T-helper 2 cell treated with Interferon-gamma antibody and Interleukin-4, amounts not matched to agents 100 ng/mL and 5 ng/mL, for 36 hours (primary cell): ENCODE measurements around the gene MINPP1. TPM values are rescaled to one million over a fixed set of nuclear protein-coding genes. Genes with fewer than 3 reads are reported as not detected.
"Not testable (repeated sequence)": the region's sequence is repeated elsewhere in the genome, so short reads cannot be mapped to it uniquely, and the experiment has no call there.

ENCODE experiments used
- intact Hi-C: fragments of 100-400 bp; cut with micrococcal nuclease; formaldehyde crosslinking; loops from one replicate; pipeline ENCODE4 v1.15.1; 2023
- total RNA-seq: library from RNA; stranded (reverse); gene quantifications from 2 replicates; pipeline ENCODE4 v1.2.3, GENCODE V29; 2022

Gene MINPP1, protein sequence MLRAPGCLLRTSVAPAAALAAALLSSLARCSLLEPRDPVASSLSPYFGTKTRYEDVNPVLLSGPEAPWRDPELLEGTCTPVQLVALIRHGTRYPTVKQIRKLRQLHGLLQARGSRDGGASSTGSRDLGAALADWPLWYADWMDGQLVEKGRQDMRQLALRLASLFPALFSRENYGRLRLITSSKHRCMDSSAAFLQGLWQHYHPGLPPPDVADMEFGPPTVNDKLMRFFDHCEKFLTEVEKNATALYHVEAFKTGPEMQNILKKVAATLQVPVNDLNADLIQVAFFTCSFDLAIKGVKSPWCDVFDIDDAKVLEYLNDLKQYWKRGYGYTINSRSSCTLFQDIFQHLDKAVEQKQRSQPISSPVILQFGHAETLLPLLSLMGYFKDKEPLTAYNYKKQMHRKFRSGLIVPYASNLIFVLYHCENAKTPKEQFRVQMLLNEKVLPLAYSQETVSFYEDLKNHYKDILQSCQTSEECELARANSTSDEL
- total RNA-seq, result 8.0 and 10.0 TPM in 2 replicates

DNA sequence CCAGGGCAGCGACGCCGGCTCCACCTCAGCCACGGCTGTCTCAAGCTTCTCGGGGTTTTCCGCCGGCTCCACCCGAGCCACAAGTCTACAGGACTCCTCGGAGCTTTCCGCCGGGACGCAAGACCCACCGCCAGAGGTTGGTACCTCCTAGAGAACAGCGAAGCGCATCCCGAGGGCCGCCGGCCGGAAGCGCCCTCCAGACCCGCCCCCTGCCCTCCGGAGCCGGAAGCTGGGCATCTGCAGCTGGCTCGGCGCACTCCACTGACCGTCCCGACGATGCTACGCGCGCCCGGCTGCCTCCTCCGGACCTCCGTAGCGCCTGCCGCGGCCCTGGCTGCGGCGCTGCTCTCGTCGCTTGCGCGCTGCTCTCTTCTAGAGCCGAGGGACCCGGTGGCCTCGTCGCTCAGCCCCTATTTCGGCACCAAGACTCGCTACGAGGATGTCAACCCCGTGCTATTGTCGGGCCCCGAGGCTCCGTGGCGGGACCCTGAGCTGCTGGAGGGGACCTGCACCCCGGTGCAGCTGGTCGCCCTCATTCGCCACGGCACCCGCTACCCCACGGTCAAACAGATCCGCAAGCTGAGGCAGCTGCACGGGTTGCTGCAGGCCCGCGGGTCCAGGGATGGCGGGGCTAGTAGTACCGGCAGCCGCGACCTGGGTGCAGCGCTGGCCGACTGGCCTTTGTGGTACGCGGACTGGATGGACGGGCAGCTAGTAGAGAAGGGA lies at the start of gene MINPP1:
MINPP1 (plus strand) TSS at position 254 of the 726 bp plus-strand sequence; CDS start at position 277, 23 bp downstream.
- intact Hi-C loops, result no loop called here

DNA sequence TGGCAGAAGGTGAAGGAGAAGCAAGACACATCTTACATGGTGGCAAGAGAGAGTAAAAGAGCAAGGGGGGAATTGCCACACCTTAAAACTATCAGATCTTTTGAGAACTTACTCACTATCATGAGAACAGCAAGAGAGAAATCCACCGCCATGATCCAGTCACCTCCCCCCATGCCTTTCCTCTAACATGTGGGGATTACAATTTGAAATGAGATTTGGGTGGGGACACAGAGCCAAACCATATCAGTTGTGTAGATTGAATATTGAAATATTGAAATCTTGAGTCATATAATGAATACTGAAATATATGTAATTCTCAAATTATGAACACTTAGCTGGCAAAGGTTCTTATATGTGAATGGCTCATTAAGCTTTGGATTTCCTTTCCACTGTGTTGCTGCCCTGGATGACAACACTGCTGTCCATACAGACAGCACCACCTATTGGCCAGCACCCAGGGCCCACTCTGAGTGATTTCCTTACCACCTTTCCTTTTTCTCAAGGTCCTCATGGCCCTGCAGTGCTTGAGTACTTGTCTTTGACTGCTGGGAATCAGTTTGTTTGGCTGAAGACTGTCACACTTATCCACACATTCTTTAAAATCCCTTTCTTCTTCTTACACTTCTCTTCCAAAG lies 48.0 kb upstream of the MINPP1 start:
- intact Hi-C loops, result not testable (repeated sequence)

DNA sequence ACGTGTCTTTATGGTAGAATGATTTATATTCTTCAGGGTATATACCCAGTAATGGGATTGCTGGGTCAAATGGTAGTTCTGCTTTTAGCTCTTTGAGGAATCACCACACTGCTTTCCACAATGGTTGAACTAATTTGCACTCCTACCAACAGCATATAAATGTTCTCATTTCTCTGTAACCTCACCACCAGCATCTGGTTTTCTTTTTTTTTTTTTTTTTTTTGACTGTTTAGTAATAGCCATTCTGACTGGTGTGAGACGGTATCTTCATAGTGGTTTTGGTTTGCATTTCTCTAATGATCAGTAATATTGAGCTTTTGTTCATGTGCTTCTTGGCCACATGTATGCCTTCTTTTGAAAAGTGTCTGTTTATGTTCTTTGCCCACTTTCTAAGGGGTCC lies 42.9 kb upstream of the MINPP1 start:
- intact Hi-C loops, result not testable (repeated sequence)

DNA sequence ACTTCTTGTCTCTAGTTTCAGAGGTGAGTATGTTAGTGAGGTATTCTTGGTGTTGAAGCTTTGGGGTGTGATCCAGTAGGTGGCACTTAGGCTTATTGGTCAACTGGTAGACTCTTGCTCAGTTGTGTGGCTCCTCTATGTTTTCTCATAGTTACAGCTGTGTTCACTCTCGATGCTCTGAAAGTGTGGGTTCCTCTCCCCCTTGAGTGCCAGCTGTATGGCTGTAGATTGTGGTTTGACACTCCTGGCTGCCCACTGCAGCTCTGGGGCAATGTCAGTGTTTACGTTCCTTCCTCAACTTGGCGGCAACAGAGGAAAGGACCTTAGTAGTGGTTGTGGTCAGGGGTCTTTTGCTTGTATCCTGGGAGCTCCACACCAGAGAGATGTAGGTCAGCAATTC lies 37.8 kb upstream of the MINPP1 start:
- intact Hi-C loops, result not testable (repeated sequence)

DNA sequence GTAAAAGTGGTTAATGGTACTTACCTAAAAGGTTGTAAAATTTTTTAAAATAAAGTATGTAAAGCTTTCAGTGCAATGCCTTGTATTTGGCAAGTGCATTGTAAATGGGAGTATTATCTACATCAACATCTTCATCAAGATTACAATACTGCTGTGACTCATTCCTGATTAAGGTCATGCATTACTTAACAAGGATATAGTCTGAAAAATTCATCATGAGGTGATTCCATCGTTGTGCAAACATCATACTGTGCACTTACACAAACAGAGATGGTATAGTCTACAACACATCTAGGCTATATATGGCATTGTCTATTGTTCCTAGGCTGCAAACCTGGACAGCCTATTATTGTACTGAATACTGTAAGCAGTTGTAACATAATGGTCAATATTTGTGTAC lies 16.0 kb upstream of the MINPP1 start:
- intact Hi-C loops, result not testable (repeated sequence)

DNA sequence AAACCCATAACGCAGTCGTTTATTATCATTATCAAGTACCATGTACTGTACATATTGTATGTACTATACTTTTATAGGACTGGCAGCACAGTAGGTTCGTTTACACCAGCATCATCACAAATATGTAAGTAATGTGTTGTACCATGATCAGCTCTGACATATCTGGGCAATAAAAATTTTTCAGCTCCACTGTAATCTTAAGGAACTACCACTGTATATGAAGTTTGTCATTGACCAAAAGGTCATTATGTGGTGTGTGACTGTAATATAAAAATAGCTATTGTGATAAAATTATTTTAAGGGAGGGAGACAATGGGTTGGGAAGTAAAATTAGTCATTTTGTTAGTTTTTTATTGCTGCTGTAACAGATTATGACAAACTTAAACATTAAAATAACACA lies 14.4 kb upstream of the MINPP1 start:
- intact Hi-C loops, result not testable (repeated sequence)

DNA sequence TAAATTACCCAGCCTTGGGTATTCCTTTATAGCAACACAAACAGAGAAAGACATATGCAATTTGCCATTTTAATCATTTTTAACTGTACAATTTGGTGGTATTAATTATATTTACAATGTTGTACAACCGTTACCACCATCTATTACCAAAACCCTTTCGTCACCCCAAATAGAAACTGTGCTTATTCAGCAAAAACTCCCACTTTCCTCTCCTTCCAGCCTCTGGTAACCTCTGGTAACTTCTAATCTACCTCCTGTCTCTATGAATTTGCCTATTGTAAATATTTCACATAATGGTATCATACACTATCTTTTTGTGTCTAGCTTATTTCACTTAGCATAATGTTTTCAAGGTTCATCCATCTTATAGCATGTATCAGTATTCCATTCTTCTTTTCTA lies 12.2 kb upstream of the MINPP1 start:
- intact Hi-C loops, result not testable (repeated sequence)

DNA sequence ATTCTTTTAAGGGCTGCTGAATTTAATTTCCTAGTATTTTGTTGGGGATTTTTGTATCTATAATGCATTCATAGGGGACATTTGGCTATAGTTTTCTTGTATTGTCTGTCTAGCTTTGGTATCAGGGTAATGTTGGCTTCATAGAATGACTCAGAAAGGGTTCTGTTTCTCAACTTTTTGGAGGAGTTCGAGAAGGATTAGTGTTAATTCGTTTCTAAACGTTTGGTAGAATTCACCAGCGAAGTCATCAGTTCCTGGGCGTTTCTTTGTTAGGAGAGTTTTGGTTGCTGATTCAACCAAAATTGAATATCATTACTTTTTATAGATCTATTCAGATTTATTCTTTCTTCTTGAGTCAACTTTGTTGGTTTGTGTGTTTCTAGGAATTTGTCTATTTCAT lies 9.2 kb upstream of the MINPP1 start:
- intact Hi-C loops, result not testable (repeated sequence)

DNA sequence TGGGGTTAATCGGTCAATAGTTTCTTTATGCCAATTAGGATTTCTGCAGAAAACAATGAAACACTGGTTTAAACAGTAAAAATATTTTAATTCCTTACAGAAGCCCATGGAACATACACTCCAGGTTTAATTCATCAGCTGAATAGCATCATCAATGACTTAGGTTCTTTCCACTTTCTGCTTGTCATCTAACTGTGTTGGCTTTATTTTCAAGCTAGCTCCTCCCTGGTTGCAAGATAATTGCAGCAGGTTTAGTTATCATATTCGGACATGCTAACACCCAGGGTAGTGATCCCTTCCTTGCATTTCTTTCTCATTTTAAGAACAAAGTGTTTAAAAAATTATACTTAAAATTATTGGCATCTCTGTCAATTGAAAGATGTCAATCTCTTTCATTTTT lies 7.3 kb upstream of the MINPP1 start:
- intact Hi-C loops, result not testable (repeated sequence)

DNA sequence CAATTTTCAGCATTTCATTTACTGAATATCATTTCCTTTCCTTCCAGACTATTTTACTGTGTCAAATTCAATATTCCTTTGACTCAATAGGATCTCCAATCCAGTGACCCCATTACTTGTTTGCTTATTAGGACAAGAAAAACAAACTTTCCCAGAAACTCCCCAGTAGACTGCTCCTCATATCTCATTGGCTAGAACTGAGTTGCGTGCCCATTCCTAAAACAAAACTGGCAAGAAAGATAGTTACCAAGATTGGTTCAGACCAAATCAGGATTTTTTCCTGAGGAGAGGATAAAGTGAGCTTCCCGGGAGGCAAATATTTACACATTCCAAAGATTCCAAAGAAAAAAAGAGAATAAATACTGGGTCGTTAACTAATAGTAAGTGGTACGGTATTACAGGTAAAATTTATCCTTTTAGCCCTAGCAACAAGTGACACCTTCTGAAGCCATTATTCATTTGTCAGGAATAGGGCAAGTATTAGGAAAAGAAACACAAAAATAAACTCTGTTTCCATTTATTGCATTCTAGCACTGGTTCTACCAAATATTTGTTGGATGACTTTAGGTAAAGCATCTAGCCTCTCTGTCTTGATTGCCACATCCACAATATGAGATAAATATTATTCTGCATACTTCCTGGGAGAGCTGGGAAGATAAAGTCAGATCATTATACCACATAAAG lies 6.4 kb upstream of the MINPP1 start:
- intact Hi-C loops, result not testable (repeated sequence)

DNA sequence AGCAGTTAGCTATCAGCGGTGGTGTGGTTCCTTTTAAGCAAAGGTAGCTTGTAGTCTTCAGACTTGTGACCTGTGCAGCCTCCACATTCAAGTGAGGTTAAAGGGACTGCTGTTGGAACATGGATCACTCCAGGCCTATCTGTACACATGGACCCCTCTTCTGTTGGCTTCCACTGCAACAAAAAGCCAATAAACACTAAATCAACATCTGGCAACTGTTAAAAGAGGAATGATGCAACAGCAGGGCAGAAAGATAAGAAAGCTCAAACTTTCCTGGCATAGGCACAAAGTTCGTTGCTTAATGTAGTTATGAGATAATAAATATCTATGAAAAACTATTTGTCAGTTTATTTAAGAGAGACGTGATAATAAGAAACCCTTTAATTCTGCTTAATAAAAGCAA lies 4.0 kb upstream of the MINPP1 start:
- intact Hi-C loops, result no loop called here

DNA sequence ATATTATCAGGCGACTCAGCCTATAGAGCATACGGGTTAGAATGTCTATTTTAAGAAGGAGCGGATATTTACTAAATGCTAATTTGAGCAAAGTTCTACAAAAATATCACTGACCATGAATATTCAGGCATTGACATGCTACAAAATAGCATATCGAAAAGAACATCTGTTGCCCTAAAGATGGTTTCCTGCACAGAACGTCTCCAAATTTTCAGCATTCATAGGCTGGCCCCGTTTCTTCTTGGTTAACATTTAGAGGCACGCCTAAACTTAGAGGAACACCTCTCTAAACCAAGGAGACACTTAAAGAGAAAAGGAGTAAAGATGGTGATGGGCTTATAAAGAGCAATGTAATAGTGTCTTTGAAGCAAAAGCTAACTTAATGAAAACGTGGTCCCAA lies 1.3 kb upstream of the MINPP1 start:
- intact Hi-C loops, result no loop called here

DNA sequence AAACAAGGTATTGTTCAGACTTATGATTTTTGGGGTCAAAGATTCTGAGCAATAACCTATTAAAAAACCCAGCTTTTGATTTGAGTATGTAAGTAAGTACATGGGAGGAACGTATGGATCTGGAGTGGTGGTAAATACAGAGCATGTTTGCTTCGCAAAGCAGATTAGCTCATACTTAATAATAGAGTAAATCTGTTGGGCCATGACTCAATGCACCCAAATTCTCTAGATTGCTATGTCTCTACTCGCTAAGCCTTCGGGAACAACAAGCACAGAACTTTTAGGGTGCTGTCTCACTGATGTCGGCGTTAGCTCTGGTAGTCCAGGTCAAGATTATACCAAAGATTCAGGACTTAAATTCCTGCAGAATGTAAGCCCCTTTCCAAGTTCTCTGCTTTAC lies 807 bp upstream of the MINPP1 start:
- intact Hi-C loops, result no loop called here

DNA sequence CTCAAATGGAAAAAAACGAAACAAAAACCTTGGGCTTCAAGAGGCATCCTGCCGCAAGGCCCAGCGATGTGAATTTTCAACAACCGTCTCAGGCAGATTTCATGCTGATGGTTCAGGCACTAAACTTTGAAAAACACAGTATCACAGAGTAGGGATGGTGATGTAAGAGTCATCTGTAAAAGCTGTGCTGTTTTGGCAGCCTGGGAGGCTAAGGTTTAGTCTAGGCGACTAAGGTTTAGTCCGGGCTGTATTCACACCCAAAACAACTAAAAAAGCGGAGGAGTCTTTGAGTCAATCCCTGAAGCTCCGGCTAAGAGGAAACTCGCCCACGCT lies 420 bp upstream of the MINPP1 start:
- intact Hi-C loops, result no loop called here

DNA sequence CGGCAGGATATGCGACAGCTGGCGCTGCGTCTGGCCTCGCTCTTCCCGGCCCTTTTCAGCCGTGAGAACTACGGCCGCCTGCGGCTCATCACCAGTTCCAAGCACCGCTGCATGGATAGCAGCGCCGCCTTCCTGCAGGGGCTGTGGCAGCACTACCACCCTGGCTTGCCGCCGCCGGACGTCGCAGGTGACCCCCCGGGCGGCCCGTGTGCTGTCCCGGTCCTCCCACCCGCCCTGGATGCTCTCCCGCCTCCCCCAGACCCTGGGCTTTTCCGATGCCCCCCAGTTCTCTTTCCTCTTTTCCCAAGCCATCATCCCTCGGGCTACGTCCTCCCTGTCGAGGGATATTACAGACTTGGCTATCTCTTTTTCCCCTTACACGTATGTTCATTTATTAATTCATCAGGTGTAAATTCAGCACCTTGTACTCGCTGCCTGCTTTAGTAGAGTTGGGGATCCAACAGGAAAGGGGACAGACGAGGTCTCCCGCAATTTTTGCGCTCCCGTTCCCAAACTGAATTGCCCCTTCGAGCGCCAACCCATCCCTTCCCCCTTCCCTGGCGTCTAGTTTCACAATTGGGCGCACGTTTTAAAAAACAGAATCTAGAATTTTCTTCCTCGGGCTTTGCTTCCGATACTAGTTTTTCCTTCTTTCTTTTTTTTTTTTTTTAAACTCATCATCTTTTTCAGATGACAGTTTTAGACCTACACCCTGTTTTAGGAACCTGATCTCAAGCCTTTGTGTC lies 846 bp downstream of the MINPP1 start:
- intact Hi-C loops, result no loop called here

DNA sequence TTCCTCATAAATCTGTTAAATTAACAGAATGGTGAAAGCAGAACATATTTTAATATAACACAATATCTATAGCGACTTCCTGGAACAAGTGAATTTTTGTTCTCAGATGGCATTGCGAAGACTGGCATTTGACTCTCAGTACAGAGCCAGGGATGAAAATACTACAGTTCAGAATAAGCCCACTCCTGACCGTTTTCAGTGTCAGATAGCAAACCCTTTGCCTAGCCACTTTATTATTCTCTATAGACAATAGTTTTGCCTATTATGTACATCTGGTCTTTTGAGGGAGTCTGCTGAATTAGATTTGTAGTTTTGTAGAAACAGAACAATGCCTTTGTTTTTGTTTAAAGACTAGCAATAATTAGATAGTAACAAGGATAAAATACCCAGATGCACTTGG lies 2.3 kb downstream of the MINPP1 start:
- intact Hi-C loops, result no loop called here

DNA sequence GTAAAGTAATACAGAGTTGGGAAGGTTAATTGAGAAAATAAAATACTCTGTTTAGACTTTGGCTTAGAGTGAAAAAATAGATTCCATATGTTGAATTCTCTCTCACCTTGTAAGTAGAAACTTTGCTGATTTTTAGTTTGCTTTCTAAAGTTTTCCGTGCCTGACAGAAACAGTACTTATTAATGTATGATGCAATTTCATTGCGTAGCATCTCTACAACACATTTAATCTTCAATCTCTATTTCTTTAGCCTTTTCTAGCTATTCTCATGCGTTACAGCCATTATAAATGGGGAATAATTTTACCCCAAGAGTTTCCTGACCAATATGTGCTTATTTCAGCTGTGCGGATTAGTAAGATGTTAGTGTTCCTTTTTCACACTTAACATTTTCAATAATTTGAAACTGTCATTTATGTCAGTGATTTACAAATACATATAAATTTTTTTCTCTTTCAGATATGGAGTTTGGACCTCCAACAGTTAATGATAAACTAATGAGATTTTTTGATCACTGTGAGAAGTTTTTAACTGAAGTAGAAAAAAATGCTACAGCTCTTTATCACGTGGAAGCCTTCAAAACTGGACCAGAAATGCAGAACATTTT lies 3.3 kb downstream of the MINPP1 start:
- intact Hi-C loops, result no loop called here

DNA sequence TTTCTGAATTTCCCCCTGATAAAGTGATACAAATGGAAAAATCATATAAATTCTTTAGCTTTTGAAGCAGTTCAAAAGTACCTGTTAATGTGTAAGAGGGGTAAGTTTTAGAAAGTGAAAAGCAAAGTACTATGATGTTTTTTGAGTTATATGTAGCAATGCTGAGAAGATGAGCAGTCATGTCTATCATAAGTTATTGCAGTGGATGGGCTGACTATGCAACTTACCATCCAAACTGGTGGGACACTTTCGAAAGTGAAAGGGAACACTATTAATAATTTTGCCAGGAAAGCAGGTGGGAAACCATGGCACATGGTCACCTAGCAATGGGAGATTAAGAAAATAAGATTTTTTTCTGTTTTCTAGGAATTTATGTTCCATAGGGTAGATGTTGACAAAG lies 4.1 kb downstream of the MINPP1 start:
- intact Hi-C loops, result no loop called here

DNA sequence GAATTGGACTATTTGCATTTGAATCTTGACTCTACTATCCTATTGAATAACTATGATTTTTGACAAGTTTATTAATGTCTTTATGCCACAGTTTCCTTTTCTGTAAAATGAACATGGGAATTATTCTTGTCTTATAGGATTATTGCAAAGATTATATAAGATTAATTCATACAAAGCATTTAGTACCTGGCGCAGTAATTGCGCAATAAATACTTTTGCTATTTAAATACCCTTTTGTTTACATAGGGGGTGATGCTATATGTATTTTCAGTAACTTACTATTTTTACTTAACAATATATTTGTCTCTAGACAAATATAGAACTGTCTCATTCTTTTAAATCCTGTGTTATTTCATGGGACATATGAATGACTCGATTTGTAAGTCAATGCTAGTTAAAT lies 5.3 kb downstream of the MINPP1 start:
- intact Hi-C loops, result no loop called here

DNA sequence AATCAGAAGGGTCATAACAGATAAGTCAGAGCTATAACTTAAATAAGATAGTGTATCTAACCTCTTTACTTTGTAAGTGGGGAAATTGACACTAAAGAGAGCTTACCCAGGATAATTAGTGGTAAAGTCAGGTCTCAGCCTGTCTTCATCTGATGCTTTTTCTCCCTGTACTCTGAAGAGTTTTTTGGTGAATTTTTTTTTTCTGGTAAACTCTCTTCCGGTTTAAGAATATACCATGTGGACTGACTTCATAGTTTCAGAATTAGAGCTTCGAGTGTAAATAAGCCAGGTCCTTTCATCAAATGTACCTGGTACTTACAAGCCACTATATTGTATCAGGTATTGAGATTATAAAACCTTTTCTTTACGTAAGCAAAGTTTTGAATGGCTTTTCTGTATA lies 6.8 kb downstream of the MINPP1 start:
- intact Hi-C loops, result no loop called here

DNA sequence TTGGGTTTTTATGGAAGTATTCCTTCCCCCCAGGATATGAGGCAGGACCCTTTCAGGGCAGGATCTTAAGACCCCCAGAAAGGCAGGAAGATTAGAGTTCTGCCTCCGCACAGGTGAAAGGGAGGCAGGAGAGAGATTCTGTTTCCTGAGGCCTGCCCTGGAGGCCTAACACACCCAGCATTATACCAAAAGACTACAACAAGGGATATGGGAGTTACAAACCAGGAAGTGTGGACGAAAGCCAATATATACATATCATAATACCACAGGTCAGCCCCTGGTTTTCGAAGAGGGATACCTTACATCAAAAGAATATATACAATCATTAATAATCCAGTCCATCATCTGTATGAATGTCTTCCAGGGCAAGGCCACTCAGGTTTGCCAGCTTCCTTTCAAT lies 14.2 kb downstream of the MINPP1 start:
- intact Hi-C loops, result no loop called here
